ENCODE measurements around the gene LIF. TPM values are rescaled to one million over a fixed set of nuclear protein-coding genes. Genes with fewer than 3 reads are reported as not detected.

The LIF gene
- total and polyA plus RNA-seq, 2 donors from 2014 or later: 0.67 to 10.7 TPM

GRCh38 chr22:30195245-30196140 lies 51.1 kb downstream of the LIF start:
- peak overlapping the region in 1 of 3 donors; percentile 37 for H3K4me3 ChIP-seq (ENCODE audit: low read length in 3 of 3)
- peak in 1 of 5 donors; percentile 88 for DNase-seq
- H3K9me3 ChIP-seq (ENCODE audit: control insufficient read depth in 2 of 3, insufficient read depth in 1 of 3, low read length in 3 of 3): no peaks in the 10 kb centered on the region
- TF ChIP-seq CTCF (IDR thresholded peaks at IDR 0.05; ENCODE audit: borderline replicate concordance, extremely low read depth, insufficient read depth): no peak
- intact Hi-C loops (cut with DNase I): no loop called here
- H3K36me3 ChIP-seq (ENCODE audit: control insufficient read depth in 2 of 3, insufficient read depth in 3 of 3, low read length in 3 of 3): no peaks in the 10 kb centered on the region
- H3K27ac ChIP-seq (ENCODE audit: low read depth in 2 of 2, low read length in 2 of 2): peak overlapping the region; percentile 19 to 80
- H3K27me3 ChIP-seq (ENCODE audit: control insufficient read depth, insufficient read depth, low read length): no peaks in the 10 kb centered on the region
- H3K9ac ChIP-seq (ENCODE audit: low read length in 3 of 3): peak overlapping the region in 2 of 3 donors; percentile 17 to 24
- H3K4me1 ChIP-seq (ENCODE audit: control insufficient read depth in 2 of 3, insufficient read depth in 2 of 3, low read depth in 1 of 3, low read length in 3 of 3): peaks cover 0 to 10% (median 9%) of the 10 kb centered on the region in 3 donors
- no peak for FAIRE-seq

GRCh38 chr22:30193031-30193775 lies 53.4 kb downstream of the LIF start:
- DNase-seq: no peak
- Histone ChIP-seq H3K9ac (ENCODE audit: low read length in 3 of 3) (no peak overlapping the region), H3K4me1 (ENCODE audit: control insufficient read depth in 2 of 3, insufficient read depth in 2 of 3, low read depth in 1 of 3, low read length in 3 of 3) (peaks cover 0 to 10% (median 9%) of the 10 kb centered on the region in 3 donors), H3K27me3 (ENCODE audit: control insufficient read depth, insufficient read depth, low read length) (no peaks in the 10 kb centered on the region), H3K27ac (ENCODE audit: low read depth in 2 of 2, low read length in 2 of 2) (no peak overlapping the region), H3K4me3 (ENCODE audit: low read length in 3 of 3) (no peak overlapping the region), H3K36me3 (ENCODE audit: control insufficient read depth in 2 of 3, insufficient read depth in 3 of 3, low read length in 3 of 3) (no peaks in the 10 kb centered on the region), H3K9me3 (ENCODE audit: control insufficient read depth in 2 of 3, insufficient read depth in 1 of 3, low read length in 3 of 3) (no peaks in the 10 kb centered on the region)
- FAIRE-seq: no peak
- intact Hi-C loops (cut with DNase I): no loop called here
- TF ChIP-seq CTCF (IDR thresholded peaks at IDR 0.05; ENCODE audit: borderline replicate concordance, extremely low read depth, insufficient read depth): no peak

- Histone ChIP-seq H3K27me3 (ENCODE audit: control insufficient read depth, insufficient read depth, low read length) (no peaks in the 10 kb centered on the region), H3K4me1 (ENCODE audit: control insufficient read depth in 2 of 3, insufficient read depth in 2 of 3, low read depth in 1 of 3, low read length in 3 of 3) (peaks cover 0 to 10% (median 9%) of the 10 kb centered on the region in 3 donors), H3K36me3 (ENCODE audit: control insufficient read depth in 2 of 3, insufficient read depth in 3 of 3, low read length in 3 of 3) (no peaks in the 10 kb centered on the region), H3K4me3 (ENCODE audit: low read length in 3 of 3) (no peak overlapping the region), H3K9ac (ENCODE audit: low read length in 3 of 3) (no peak overlapping the region), H3K27ac (ENCODE audit: low read depth in 2 of 2, low read length in 2 of 2) (no peak overlapping the region), H3K9me3 (ENCODE audit: control insufficient read depth in 2 of 3, insufficient read depth in 1 of 3, low read length in 3 of 3) (no peaks in the 10 kb centered on the region)
- DNase-seq (no peak), FAIRE-seq (no peak)
- intact Hi-C loops (cut with DNase I): no loop called here
- no peak for TF ChIP-seq CTCF (IDR thresholded peaks at IDR 0.05; ENCODE audit: borderline replicate concordance, extremely low read depth, insufficient read depth)
Observed at GRCh38 chr22:30192427-30192826, 54.1 kb downstream of the LIF start.
